ENCODE results near the gene BPIFB1. TPM values are rescaled to one million over a fixed set of nuclear protein-coding genes. Genes with fewer than 3 reads are reported as not detected.

The BPIFB1 gene
- total and polyA plus RNA-seq, 9 of the 15 experiments (the other 6 are each of a cell fraction or from before 2014, with no cell fraction given) = not detected

- TF ChIP-seq MGA (IDR thresholded peaks at IDR 0.05) = no peak
- no peak for TF ChIP-seq ZBTB11 (CRISPR knock-in tag; IDR thresholded peaks at IDR 0.05)
- no peak for TF ChIP-seq PML (IDR thresholded peaks at IDR 0.05; ENCODE audit: low read length)
- ATAC-seq (no peak), FAIRE-seq (no peak), DNase-seq (ENCODE audit: extremely low read depth in 1 of 4, low spot score in 3 of 4) (no peak)
- Histone ChIP-seq H3K27ac (ENCODE audit: extremely low read depth, low read depth, low read length) (no peak overlapping the region), H3K9ac (ENCODE audit: insufficient read depth in 1 of 2, low read depth in 2 of 2, low read length in 2 of 2) (no peak overlapping the region), H3K36me3 (ENCODE audit: control insufficient read depth, insufficient read depth, low read length) (no peaks in the 10 kb centered on the region), H3K79me2 (ENCODE audit: control insufficient read depth, insufficient read depth, low read length) (no peaks in the 10 kb centered on the region), H3K4me1 (replicated peaks in 1 of 2; ENCODE audit: control insufficient read depth in 2 of 2, insufficient read depth in 2 of 2, low read length in 2 of 2) (no peaks in the 10 kb centered on the region), H4K20me1 (replicated peaks; ENCODE audit: control insufficient read depth, insufficient read depth, low read length) (peaks cover 10% of the 10 kb centered on the region; the same call in 1 of the 2 replicates), H3K27me3 (ENCODE audit: control insufficient read depth in 2 of 2, insufficient read depth in 2 of 2, low read length in 2 of 2) (peaks cover 21 to 65% of the 10 kb centered on the region in 2 experiments; a peak in 4 of 5 replicates), H2AFZ (ENCODE audit: low read depth, low read length) (no peak overlapping the region), H3K4me3 (no peak overlapping the region), H3K4me2 (ENCODE audit: insufficient read depth, low read length) (no peak overlapping the region), H3K9me1 (ENCODE audit: control insufficient read depth, insufficient read depth, low read length) (no peaks in the 10 kb centered on the region), H3K9me3 (replicated peaks; ENCODE audit: control insufficient read depth, insufficient read depth, low read depth, low read length) (no peaks in the 10 kb centered on the region)
- in situ Hi-C loops (cut with MboI) (no loop called here), intact Hi-C loops (cut with micrococcal nuclease) (no loop called here)
- WGBS (ENCODE audit: insufficient coverage, low coverage, missing lambda C conversion rate) = 3% methylated on average over 11 of the region's 11 CpGs
- CTCF ChIA-PET (ENCODE audit: low intra/inter-chr PET ratio) = no interaction called here
- BruUV-seq (replicated peaks) = no TSS peak
- POLR2A ChIA-PET = no interaction called here
Measured at GRCh38 chr20:33281550-33282146, 1.4 kb upstream of the BPIFB1 start.

All from K562 (cell line).